Measurements from ENCODE around the gene HACE1. TPM values are rescaled to one million over a fixed set of nuclear protein-coding genes. Genes with fewer than 3 reads are reported as not detected.

Gene HACE1
- polyA plus RNA-seq, 3 donors = 2.7 to 3.9 (median 3.4) TPM

DNA sequence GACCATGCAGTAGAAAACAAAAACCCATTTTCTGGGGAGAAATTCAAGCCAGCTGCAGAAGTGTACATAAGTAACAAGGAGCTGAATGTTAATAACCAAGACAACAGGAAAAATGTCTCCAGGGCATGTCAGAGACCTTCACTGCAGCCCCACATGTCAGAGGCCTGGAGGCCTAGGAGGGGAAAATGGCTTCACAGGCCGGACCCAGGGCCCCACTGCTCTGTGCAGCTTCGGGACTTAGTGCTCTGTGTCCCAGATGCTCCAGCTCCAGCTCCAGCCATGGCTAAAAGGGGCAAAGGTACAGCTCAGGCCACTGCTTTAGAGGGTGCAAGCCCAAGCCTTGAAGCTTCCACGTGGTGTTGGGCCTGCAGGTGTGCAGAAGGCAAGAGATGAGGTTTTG is 43.6 kb downstream of the HACE1 start:
- intact Hi-C loops (cut with micrococcal nuclease) = no loop called here
- peaks cover 28 to 34% of the 10 kb centered on the region in 2 donors for H3K36me3 Mint-ChIP-seq

DNA sequence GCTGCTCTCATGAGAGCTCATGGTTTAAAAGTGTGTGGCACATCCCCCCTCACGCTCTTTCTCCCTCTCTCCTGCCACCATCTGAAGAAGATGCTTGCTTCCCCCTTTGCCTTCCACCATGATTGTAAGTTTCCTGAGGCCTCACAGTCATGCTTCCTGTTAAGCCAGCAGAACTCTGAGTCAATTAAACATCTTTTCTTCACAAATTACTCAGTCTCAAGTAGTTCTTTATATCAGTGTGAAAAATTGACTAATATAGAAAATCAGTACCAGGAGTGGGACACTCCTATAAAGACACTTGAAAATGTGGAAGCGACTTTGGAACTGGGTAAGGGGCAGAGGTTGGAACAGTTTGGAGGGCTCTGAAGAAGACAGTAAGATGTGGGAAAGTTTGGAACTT is 45.0 kb downstream of the HACE1 start:
- TF ChIP-seq, protein P1, sequence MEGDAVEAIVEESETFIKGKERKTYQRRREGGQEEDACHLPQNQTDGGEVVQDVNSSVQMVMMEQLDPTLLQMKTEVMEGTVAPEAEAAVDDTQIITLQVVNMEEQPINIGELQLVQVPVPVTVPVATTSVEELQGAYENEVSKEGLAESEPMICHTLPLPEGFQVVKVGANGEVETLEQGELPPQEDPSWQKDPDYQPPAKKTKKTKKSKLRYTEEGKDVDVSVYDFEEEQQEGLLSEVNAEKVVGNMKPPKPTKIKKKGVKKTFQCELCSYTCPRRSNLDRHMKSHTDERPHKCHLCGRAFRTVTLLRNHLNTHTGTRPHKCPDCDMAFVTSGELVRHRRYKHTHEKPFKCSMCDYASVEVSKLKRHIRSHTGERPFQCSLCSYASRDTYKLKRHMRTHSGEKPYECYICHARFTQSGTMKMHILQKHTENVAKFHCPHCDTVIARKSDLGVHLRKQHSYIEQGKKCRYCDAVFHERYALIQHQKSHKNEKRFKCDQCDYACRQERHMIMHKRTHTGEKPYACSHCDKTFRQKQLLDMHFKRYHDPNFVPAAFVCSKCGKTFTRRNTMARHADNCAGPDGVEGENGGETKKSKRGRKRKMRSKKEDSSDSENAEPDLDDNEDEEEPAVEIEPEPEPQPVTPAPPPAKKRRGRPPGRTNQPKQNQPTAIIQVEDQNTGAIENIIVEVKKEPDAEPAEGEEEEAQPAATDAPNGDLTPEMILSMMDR (IDR thresholded peaks at IDR 0.05) = no peak
- no peak for DNase-seq
- peaks cover 0 to 8% (median 6%) of the 10 kb centered on the region in 7 donors for H3K9me3 Mint-ChIP-seq
- H3K36me3 Mint-ChIP-seq = peaks cover 22 to 31% of the 10 kb centered on the region in 2 donors
- WGBS (ENCODE audit: insufficient coverage) = 86% methylated on average over 1 of the region's 2 CpGs
- H3K9ac ChIP-seq (ENCODE audit: insufficient read depth, low read length, poor library complexity, severe bottlenecking) = no peak overlapping the region
- intact Hi-C loops (cut with micrococcal nuclease) = no loop called here
- no peaks in the 10 kb centered on the region for H3K27me3 Mint-ChIP-seq (ENCODE audit: low read depth in 3 of 3)
- no peaks in the 10 kb centered on the region for H4K20me1 ChIP-seq (ENCODE audit: insufficient read depth, low read length)
- no peak overlapping the region for H3K27ac Mint-ChIP-seq
- H3K9me3 ChIP-seq (replicated peaks in 1 of 2; ENCODE audit: control insufficient read depth in 1 of 2, insufficient read depth in 1 of 2, low read length in 2 of 2) = no peaks in the 10 kb centered on the region
- H3K4me1 ChIP-seq (ENCODE audit: control insufficient read depth in 1 of 2, insufficient read depth in 2 of 2, low read length in 2 of 2) = no peaks in the 10 kb centered on the region
- no peak overlapping the region for H3K4me3 Mint-ChIP-seq
- no peak overlapping the region for H3K4me3 ChIP-seq (replicated peaks in 1 of 3; ENCODE audit: low read depth in 2 of 3, low read length in 3 of 3)
- no peaks in the 10 kb centered on the region for H3K79me2 ChIP-seq (ENCODE audit: insufficient read depth, low read length)
- H3K27ac ChIP-seq (ENCODE audit: low read depth in 1 of 2, low read length in 2 of 2) = no peak overlapping the region
- no peaks in the 10 kb centered on the region for H3K36me3 ChIP-seq (replicated peaks in 1 of 2; ENCODE audit: control insufficient read depth in 1 of 2, insufficient read depth in 2 of 2, low read length in 2 of 2)
- H2AFZ ChIP-seq (ENCODE audit: insufficient read depth, low read depth, low read length, poor library complexity, severe bottlenecking) = no peak overlapping the region
- H3K27me3 ChIP-seq (ENCODE audit: control insufficient read depth in 2 of 2, insufficient read depth in 2 of 2, low read length in 2 of 2) = no peaks in the 10 kb centered on the region
- H3K4me2 ChIP-seq (replicated peaks; ENCODE audit: extremely low read depth, low read length, poor library complexity, severe bottlenecking) = no peak overlapping the region
- no peaks in the 10 kb centered on the region for H3K4me1 Mint-ChIP-seq

More for the DNA sequence above, 43.6 kb downstream of the HACE1 start:
- TF ChIP-seq, protein P1 (IDR thresholded peaks at IDR 0.05) = no peak
- H3K9me3 ChIP-seq (replicated peaks in 1 of 2; ENCODE audit: control insufficient read depth in 1 of 2, insufficient read depth in 1 of 2, low read length in 2 of 2) = no peaks in the 10 kb centered on the region
- H3K4me2 ChIP-seq (replicated peaks; ENCODE audit: extremely low read depth, low read length, poor library complexity, severe bottlenecking) = no peak overlapping the region
- WGBS (ENCODE audit: insufficient coverage) = 96% methylated on average over 2 of the region's 3 CpGs
- no peak overlapping the region for H3K27ac ChIP-seq (ENCODE audit: low read depth in 1 of 2, low read length in 2 of 2)
- no peak overlapping the region for H3K4me3 ChIP-seq (replicated peaks in 1 of 3; ENCODE audit: low read depth in 2 of 3, low read length in 3 of 3)
- no peaks in the 10 kb centered on the region for H3K27me3 ChIP-seq (ENCODE audit: control insufficient read depth in 2 of 2, insufficient read depth in 2 of 2, low read length in 2 of 2)
- H4K20me1 ChIP-seq (ENCODE audit: insufficient read depth, low read length) = no peaks in the 10 kb centered on the region
- no peak for DNase-seq
- H3K9me3 Mint-ChIP-seq = peaks cover 0 to 13% (median 7%) of the 10 kb centered on the region in 7 donors
- no peaks in the 10 kb centered on the region for H3K79me2 ChIP-seq (ENCODE audit: insufficient read depth, low read length)
- no peak overlapping the region for H2AFZ ChIP-seq (ENCODE audit: insufficient read depth, low read depth, low read length, poor library complexity, severe bottlenecking)
- no peak overlapping the region for H3K9ac ChIP-seq (ENCODE audit: insufficient read depth, low read length, poor library complexity, severe bottlenecking)
- H3K4me1 ChIP-seq (ENCODE audit: control insufficient read depth in 1 of 2, insufficient read depth in 2 of 2, low read length in 2 of 2) = no peaks in the 10 kb centered on the region
- H3K27me3 Mint-ChIP-seq (ENCODE audit: low read depth in 3 of 3) = no peaks in the 10 kb centered on the region
- no peaks in the 10 kb centered on the region for H3K36me3 ChIP-seq (replicated peaks in 1 of 2; ENCODE audit: control insufficient read depth in 1 of 2, insufficient read depth in 2 of 2, low read length in 2 of 2)
- H3K4me1 Mint-ChIP-seq = no peaks in the 10 kb centered on the region
- no peak overlapping the region for H3K27ac Mint-ChIP-seq
- no peak overlapping the region for H3K4me3 Mint-ChIP-seq

Data from CD14-positive monocyte (primary cell).